ENCODE measurements around the gene CDYL2. TPM values are rescaled to one million over a fixed set of nuclear protein-coding genes. Genes with fewer than 3 reads are reported as not detected.

CDYL2 gene
- total RNA-seq, 1 donor from 2014 or later = 8.4 TPM

GRCh38 chr16:80606221-80606766 is 198.1 kb downstream of the CDYL2 start:
- TF ChIP-seq CTCF (IDR thresholded peaks at IDR 0.05; ENCODE audit: insufficient read depth, low read length, poor library complexity, severe bottlenecking) = no peak
- no peak for DNase-seq (ENCODE audit: low read depth)
- Histone ChIP-seq H3K27me3 (ENCODE audit: control insufficient read depth, insufficient read depth, low read length) (no peaks in the 10 kb centered on the region), H3K4me3 (ENCODE audit: low read depth, low read length) (no peak overlapping the region), H3K36me3 (ENCODE audit: control insufficient read depth, insufficient read depth, low read length) (no peaks in the 10 kb centered on the region)

GRCh38 chr16:80604600-80605355 is 199.6 kb downstream of the CDYL2 start:
- no peak for DNase-seq (ENCODE audit: low read depth)
- peaks cover 1% of the 10 kb centered on the region for H3K36me3 ChIP-seq (ENCODE audit: control insufficient read depth, insufficient read depth, low read length)
- no peak for TF ChIP-seq CTCF (IDR thresholded peaks at IDR 0.05; ENCODE audit: insufficient read depth, low read length, poor library complexity, severe bottlenecking)
- H3K27me3 ChIP-seq (ENCODE audit: control insufficient read depth, insufficient read depth, low read length) = no peaks in the 10 kb centered on the region
- no peak overlapping the region for H3K4me3 ChIP-seq (ENCODE audit: low read depth, low read length)

- H3K4me3 ChIP-seq (ENCODE audit: low read depth, low read length) = no peak overlapping the region
- peaks cover 1% of the 10 kb centered on the region for H3K36me3 ChIP-seq (ENCODE audit: control insufficient read depth, insufficient read depth, low read length)
- no peak for DNase-seq (ENCODE audit: low read depth)
- TF ChIP-seq CTCF (IDR thresholded peaks at IDR 0.05; ENCODE audit: insufficient read depth, low read length, poor library complexity, severe bottlenecking) = no peak
- no peaks in the 10 kb centered on the region for H3K27me3 ChIP-seq (ENCODE audit: control insufficient read depth, insufficient read depth, low read length)
Observed at GRCh38 chr16:80602894-80603293, 201.5 kb downstream of the CDYL2 start.

- no peak overlapping the region for H3K4me3 ChIP-seq (ENCODE audit: low read depth, low read length)
- no peaks in the 10 kb centered on the region for H3K27me3 ChIP-seq (ENCODE audit: control insufficient read depth, insufficient read depth, low read length)
- no peak for DNase-seq (ENCODE audit: low read depth)
- TF ChIP-seq CTCF (IDR thresholded peaks at IDR 0.05; ENCODE audit: insufficient read depth, low read length, poor library complexity, severe bottlenecking) = no peak
- H3K36me3 ChIP-seq (ENCODE audit: control insufficient read depth, insufficient read depth, low read length) = peaks cover 1% of the 10 kb centered on the region
Observed at GRCh38 chr16:80601182-80601581, 203.2 kb downstream of the CDYL2 start.

GRCh38 chr16:80599466-80599865 is 204.9 kb downstream of the CDYL2 start:
- peaks cover 1% of the 10 kb centered on the region for H3K36me3 ChIP-seq (ENCODE audit: control insufficient read depth, insufficient read depth, low read length)
- TF ChIP-seq CTCF (IDR thresholded peaks at IDR 0.05; ENCODE audit: insufficient read depth, low read length, poor library complexity, severe bottlenecking) = no peak
- DNase-seq (ENCODE audit: low read depth) = no peak
- no peaks in the 10 kb centered on the region for H3K27me3 ChIP-seq (ENCODE audit: control insufficient read depth, insufficient read depth, low read length)
- no peak overlapping the region for H3K4me3 ChIP-seq (ENCODE audit: low read depth, low read length)
